DOHH2 (cell line): ENCODE measurements around the gene BIRC3.

Experiments
- CTCF ChIP-seq: fragments of 200-600 bp; sonication (generic); IDR thresholded peaks from one replicate; pipeline ENCODE4 v1.5.1; 2014; ENCODE audit warnings: antibody characterized with exemption, mild to moderate bottlenecking, low read depth, low read length; ENCODE audit not compliant: poor library complexity, severe bottlenecking
- EZH2phosphoT487 ChIP-seq: fragments of 200-600 bp; sonication (generic); IDR thresholded peaks from 2 replicates; pipeline ENCODE4 v1.6.1; 2017; ENCODE audit warnings: borderline replicate concordance, mild to moderate bottlenecking, antibody characterized with exemption, low read length, moderate library complexity, mixed read lengths

GRCh38 chr11:102343809-102344208 is 26.5 kb downstream of the BIRC3 start:
- TF ChIP-seq CTCF, result no peak
- no peak for TF ChIP-seq EZH2phosphoT487
